Hepatocyte (in vitro differentiated cells): Measurements from ENCODE around the gene TRPM3.

Experiments
- CTCF ChIP-seq: fragments of 200-600 bp; sonication (generic); IDR thresholded peaks from 2 replicates; pipeline ENCODE4 v1.5.1; 2016; ENCODE audit warnings: antibody characterized with exemption, mild to moderate bottlenecking; ENCODE audit not compliant: poor library complexity
- EZH2 ChIP-seq: fragments of 200-600 bp; sonication (generic); IDR thresholded peaks from 2 replicates; pipeline ENCODE4 v1.6.1; 2016; ENCODE audit warnings: antibody characterized with exemption, mild to moderate bottlenecking, borderline replicate concordance
- EZH2phosphoT487 ChIP-seq: fragments of 200-600 bp; sonication (generic); IDR thresholded peaks from one replicate; pipeline ENCODE4 v1.6.1; 2018; ENCODE audit warnings: antibody characterized with exemption, mild to moderate bottlenecking, low read depth, moderate library complexity; ENCODE audit not compliant: unreplicated experiment, severe bottlenecking

DNA sequence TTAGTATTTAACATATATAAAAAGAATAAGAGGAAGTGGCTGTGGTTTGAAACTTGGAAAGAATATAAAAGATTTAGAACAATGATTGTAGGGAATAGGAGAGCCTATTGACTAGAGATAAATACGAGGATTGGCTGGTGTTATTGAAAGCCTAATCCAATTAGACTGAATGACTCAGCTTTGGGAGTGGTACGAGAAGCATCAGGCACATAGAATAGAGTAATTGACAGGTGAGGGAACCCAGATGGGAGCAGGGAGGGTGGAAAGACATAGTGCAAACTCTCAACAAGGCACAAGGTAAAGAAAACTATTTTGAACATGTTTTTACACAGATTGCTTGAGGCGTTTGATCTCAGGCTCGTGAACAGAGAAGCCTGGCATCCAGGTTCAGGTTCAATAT is 368.1 kb downstream of the TRPM3 start:
- TF ChIP-seq CTCF: no peak
- no peak for TF ChIP-seq EZH2
- TF ChIP-seq EZH2phosphoT487: no peak
